WI38 (cell line): ENCODE measurements around the gene NOS2.

Source experiments
- H3K4me3 ChIP-seq: 2 replicates; pipeline ENCODE4 v1.5.1; 2011; ENCODE audit warnings: low read depth, mild to moderate bottlenecking, control low read depth, low read length
- CTCF ChIP-seq: IDR thresholded peaks from 2 replicates; pipeline ENCODE4 v1.5.1; 2012; ENCODE audit warnings: low read depth, mild to moderate bottlenecking, control low read depth, low read length

The NOS2 gene

GRCh38 chr17:27802962-27803680 lies 2.8 kb upstream of the NOS2 start:
- no peak for TF ChIP-seq CTCF
- H3K4me3 ChIP-seq, result no peak overlapping the region

GRCh38 chr17:27802033-27802432 lies 1.7 kb upstream of the NOS2 start:
- no peak for TF ChIP-seq CTCF
- H3K4me3 ChIP-seq, result no peak overlapping the region

GRCh38 chr17:27798376-27798775 lies 2.0 kb downstream of the NOS2 start:
- TF ChIP-seq CTCF, result no peak
- no peak overlapping the region for H3K4me3 ChIP-seq

- no peak for TF ChIP-seq CTCF
- no peak overlapping the region for H3K4me3 ChIP-seq
Measured at GRCh38 chr17:27797390-27798091, 2.8 kb downstream of the NOS2 start.

GRCh38 chr17:27793906-27794569 lies 6.3 kb downstream of the NOS2 start:
- H3K4me3 ChIP-seq, result peak overlapping the region; percentile 10; the same call in 1 of the 2 replicates
- no peak for TF ChIP-seq CTCF

GRCh38 chr17:27793168-27793905 lies 7.0 kb downstream of the NOS2 start:
- peak overlapping the region; percentile 10; the same call in 1 of the 2 replicates for H3K4me3 ChIP-seq
- TF ChIP-seq CTCF, result no peak
